NCI-H524 treated with DMSO at 0.1 percent for 48 hours (cell line): ENCODE measurements around the gene SMIM32.

ENCODE experiments used
- DNase-seq: peaks from one replicate; lab custom pipeline; 2025; lab: John Stamatoyannopoulos, UW

Gene SMIM32

GRCh38 chr5:136207631-136208030 is 14.7 kb upstream of the SMIM32 start:
- no peak for DNase-seq

DNA sequence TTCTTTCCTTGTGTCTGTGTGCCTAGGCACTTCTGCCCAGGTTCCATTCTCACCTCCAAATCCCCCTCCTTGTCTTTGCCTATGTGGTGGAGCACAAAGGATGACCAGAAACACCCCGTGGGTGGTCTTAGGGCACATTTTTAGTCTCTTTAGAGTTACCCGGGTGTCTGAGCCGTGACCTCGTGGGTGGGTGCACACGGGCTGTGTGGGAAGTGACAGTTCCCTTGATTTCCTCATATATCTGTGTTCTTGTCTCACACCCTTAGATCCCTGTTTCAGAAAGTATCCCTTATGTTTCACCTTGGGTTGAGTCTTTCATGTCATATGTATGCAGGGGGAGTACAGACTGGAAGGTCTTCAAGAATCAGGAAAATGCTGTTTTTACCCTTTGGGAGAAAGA is 13.4 kb upstream of the SMIM32 start:
- DNase-seq, result no peak

- no peak for DNase-seq
Measured at GRCh38 chr5:136205941-136206340, 13.0 kb upstream of the SMIM32 start.

GRCh38 chr5:136205061-136205702 is 12.2 kb upstream of the SMIM32 start:
- no peak for DNase-seq

DNA sequence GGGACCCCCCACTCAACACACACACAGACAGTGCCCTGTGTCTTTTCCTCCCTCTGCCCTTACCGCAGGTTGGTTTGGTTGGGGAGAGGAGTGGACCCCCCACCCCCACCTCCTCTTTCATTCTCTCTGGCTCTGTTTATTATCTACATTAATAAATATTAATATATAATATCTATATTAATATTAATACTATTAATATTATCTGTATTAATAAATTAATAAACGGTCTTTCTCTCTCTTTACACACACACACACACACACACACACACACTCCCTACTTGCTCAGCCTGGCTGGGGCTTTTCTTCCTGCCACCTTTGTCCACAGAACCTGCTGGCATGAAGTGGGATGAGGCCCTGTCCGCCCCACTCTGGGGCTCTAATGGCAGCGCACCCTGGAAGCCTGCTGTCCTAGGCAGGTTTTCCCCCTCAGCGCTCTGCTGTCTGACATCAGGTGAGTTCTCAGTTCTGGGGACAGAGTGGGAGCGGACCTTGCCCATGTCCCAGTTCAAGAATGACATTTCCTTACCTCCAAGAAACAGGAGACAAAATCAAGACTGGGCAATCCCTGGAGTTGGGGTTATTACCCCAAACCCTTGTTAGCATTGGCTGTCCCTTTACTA is 10.5 kb upstream of the SMIM32 start:
- no peak for DNase-seq

DNA sequence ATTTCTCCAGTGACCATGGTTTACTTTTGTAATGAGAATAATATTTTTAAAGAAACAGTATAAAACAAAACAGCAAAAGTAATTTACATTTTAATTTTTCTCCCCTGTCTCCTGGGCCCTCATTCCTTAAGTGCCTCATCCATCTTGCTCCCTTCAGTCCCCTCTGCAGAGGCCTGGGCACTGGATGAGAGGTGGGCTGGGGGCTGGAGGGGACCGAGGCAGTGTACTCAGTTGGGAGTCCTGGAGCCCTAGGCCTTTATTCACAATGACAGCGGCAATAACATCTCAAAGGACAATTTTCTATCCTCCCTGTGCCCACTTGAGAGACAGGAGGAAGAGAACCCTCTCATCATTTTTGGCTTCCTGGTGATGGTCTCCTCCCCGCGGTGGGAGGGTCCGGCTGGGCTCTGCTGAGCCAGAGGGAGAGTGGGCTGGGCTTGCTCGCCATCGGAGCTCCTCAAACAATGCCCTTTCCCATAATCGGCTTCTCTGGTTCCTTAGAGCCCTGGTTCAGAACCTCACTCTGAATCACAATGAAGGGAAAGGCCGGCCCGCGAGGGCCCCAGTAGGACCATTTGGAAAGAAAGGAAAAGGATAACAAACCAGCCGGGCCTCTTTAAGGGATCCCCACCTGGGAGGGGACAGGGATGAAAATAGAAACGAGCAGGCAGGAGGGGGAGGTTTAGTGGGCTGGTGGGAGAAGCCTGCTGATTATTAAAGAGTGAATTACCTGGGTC is 9.7 kb upstream of the SMIM32 start:
- DNase-seq, result no peak

GRCh38 chr5:136201870-136202269 is 8.9 kb upstream of the SMIM32 start:
- DNase-seq, result no peak

DNA sequence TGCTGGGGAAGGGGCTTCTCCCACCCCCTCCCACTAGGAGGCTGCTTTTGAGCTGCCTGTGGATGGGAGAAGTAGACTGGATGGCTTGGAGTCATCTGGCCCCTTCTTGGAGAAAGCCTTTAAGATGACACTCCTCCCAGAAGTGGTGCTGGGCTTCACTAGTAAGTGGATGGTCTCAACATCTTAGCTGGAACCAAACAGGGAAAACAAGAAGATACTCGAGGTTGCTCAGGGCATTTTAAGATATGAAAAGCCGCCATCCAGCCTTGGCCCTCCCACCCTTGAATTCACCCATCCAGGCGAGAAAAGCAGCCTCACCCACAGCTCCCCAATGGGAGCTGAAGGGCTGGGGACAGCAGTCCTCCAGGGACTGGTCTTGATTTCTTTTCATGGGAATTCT is 7.8 kb upstream of the SMIM32 start:
- no peak for DNase-seq

DNA sequence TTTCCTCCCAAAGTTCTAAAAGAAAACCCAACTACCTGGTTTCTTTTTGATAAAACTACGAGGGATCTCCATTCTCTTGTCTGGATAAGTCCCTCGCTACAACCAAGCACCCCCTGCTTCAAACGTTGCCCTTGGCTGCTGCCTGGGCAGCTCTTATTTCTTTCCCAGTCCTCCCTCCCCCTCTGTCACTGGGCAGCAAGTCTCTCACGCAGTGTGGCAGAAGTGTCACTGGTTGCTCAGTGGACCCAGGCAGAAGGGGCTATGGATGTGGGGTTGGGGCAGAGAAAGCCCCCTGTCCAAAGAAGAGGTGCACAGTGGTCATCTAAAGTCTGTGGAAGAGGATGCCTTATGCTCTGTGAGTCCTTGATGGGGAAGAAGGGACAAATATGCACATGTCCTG is 7.2 kb upstream of the SMIM32 start:
- DNase-seq, result no peak

DNA sequence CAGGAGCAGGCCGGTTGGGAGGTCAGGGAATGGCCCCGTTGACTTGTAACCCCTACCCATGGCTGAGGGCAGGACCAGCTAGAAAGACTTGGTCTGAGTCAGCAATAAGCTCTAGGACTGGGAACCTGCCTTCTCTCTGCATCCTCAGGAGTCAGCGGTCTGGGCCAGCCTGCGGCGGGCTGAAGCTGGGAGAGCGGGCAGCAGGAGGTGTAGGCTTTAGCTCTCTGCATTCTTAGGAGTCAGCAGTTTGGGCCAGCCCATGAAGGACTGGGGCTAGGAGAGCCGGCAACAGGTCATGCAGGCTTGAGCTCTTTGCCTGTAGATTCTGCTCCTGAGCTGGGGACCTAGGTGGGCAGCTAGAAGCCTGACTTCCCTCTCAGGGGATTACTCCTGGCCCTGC is 6.4 kb upstream of the SMIM32 start:
- no peak for DNase-seq

- DNase-seq, result no peak
Measured at GRCh38 chr5:136198453-136198852, 5.5 kb upstream of the SMIM32 start.

GRCh38 chr5:136197462-136198142 is 4.6 kb upstream of the SMIM32 start:
- no peak for DNase-seq

GRCh38 chr5:136195971-136196820 is 3.2 kb upstream of the SMIM32 start:
- DNase-seq, result no peak

DNA sequence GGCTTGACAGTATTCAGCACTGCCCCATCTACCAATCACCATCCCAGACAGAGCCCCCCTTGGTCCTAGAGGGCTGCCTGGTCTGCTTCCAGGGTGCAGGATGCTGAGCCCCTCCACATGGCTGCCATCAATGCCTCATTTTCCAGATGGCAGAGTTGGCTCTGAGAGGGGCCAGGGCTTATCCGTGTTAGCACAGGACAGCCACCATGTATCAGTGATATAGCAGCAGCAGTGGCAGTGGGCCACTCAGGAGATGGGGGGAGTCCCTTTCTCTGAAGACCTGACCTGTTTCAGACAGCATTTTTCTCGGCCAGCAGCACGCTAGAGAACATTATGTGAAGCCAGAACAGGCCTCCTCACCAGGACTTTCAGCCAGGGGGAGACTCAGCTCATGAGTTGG is 1.6 kb upstream of the SMIM32 start:
- DNase-seq, result no peak

- DNase-seq, result no peak
Measured at GRCh38 chr5:136193322-136193935, 467 bp upstream of the SMIM32 start.

DNA sequence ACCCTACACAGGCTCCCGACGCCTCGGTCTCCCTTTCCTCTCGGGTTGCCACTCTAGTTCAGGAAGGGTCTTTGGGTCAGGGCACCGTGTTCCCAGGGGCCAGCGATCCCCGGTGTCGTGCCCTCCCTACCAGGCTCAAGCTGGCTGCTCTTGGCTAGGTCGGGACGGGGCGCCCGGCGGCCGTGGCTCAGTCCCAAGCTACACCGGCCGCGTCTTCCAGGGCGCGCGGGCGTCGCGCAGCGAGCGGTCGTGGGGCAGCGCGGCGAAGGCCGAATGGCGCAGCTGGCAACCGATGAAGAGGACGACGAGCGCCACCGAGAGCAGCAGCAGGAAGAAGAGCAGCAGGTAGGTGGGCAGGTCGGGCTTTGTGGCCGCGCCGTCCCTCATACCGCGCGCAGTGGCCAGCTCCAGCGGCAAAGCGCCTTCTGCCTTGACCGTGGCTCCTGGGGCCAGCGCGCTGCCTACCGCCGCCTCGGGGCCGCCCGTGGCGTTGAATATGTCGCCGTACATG is 892 bp downstream of the SMIM32 start:
- DNase-seq, result no peak

- DNase-seq, result no peak
Measured at GRCh38 chr5:136191304-136192014, 1.5 kb downstream of the SMIM32 start.

DNA sequence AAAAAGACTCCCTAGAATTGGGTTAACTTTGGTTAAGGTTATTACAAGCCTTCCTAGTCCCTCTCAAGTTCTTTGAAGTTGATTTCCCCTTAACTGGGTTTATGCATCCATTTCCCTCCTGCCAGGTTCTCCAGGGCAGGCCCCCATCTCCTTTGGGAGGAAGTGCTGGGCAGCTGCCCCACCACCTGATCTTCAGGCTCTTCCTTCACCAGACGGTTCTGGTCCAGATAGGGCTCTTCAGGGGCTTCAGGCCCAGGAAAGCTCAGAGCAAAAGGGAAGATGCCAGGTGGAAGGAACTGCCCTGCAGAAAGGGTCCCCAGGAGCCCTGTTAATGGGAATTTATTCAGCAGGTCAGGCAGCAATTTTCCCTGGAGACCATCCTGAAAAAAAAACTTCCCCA is 2.1 kb downstream of the SMIM32 start:
- DNase-seq, result no peak

GRCh38 chr5:136190091-136190720 is 2.8 kb downstream of the SMIM32 start:
- no peak for DNase-seq

DNA sequence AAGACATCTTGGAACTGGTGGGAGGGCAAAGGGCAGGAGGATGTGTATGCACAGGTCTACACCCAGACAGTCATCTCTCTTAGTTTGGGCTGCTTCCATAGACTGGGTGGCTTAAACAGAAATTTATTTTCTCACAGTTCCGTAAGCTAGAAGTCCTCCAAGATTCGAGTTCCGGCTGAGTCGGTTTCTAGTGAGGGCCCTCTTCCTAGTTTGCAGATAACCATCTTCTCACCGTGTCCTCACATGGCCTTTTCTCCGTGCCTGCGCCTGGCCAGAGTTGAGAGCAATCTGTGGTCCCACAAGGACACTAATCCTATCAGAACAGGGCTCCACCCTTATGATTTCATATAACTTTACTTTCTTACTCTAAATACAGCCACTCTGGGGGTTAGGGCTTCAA is 4.1 kb downstream of the SMIM32 start:
- no peak for DNase-seq
